GM03348 (cell line): ENCODE results near the gene USP36.
A peak's percentile ranks its signal among the peaks of the same experiment; 100 is the strongest.

Source experiments
- DNase-seq: peaks from one replicate; pipeline ENCODE4 v3.0.0; 2012; ENCODE audit warnings: low spot score

USP36 gene

GRCh38 chr17:78838574-78839005 is 2.0 kb downstream of the USP36 start:
- no peak for DNase-seq

- DNase-seq, result no peak
Measured at GRCh38 chr17:78836420-78837021, 4.1 kb downstream of the USP36 start.

- no peak for DNase-seq
Measured at GRCh38 chr17:78834571-78834970, 6.0 kb downstream of the USP36 start.

- DNase-seq, result no peak
Measured at GRCh38 chr17:78832541-78832810, 8.1 kb downstream of the USP36 start.

GRCh38 chr17:78831688-78832540 is 8.7 kb downstream of the USP36 start:
- DNase-seq, result no peak

GRCh38 chr17:78829477-78829876 is 11.1 kb downstream of the USP36 start:
- no peak for DNase-seq

- peak; percentile 55 for DNase-seq
Measured at GRCh38 chr17:78828470-78829185, 12.0 kb downstream of the USP36 start.

- DNase-seq, result no peak
Measured at GRCh38 chr17:78826836-78827509, 13.6 kb downstream of the USP36 start.

- DNase-seq, result no peak
Measured at GRCh38 chr17:78826421-78826820, 14.2 kb downstream of the USP36 start.

GRCh38 chr17:78825696-78826095 is 14.9 kb downstream of the USP36 start:
- DNase-seq, result no peak

GRCh38 chr17:78824240-78824639 is 16.4 kb downstream of the USP36 start:
- DNase-seq, result no peak

GRCh38 chr17:78823282-78824046 is 17.1 kb downstream of the USP36 start:
- DNase-seq, result no peak

- peak; percentile 62 for DNase-seq
Measured at GRCh38 chr17:78822552-78822951, 18.1 kb downstream of the USP36 start.

- DNase-seq, result no peak
Measured at GRCh38 chr17:78821961-78822360, 18.7 kb downstream of the USP36 start.

- DNase-seq, result no peak
Measured at GRCh38 chr17:78820841-78821240, 19.8 kb downstream of the USP36 start.

- no peak for DNase-seq
Measured at GRCh38 chr17:78819806-78820792, 20.5 kb downstream of the USP36 start.

- no peak for DNase-seq
Measured at GRCh38 chr17:78819402-78819801, 21.2 kb downstream of the USP36 start.

- no peak for DNase-seq
Measured at GRCh38 chr17:78818932-78819331, 21.7 kb downstream of the USP36 start.

- DNase-seq, result no peak
Measured at GRCh38 chr17:78818152-78818846, 22.3 kb downstream of the USP36 start.

- DNase-seq, result no peak
Measured at GRCh38 chr17:78817123-78817522, 23.5 kb downstream of the USP36 start.
